CD4-positive, alpha-beta T cell treated with Interferon alpha-2 for 1 hour (primary cell): ENCODE data around the gene BLCAP.
"Not testable (repeated sequence)": the region's sequence is repeated elsewhere in the genome, so short reads cannot be mapped to it uniquely, and the experiment has no call there.

Experiments
- DNase-seq, 2 donors: peaks; one replicate each; pipeline ENCODE4 v3.0.0-alpha.2; 2020 to 2022

BLCAP gene

GRCh38 chr20:37513779-37514359 is 13.8 kb downstream of the BLCAP start:
- no peak for DNase-seq

DNA sequence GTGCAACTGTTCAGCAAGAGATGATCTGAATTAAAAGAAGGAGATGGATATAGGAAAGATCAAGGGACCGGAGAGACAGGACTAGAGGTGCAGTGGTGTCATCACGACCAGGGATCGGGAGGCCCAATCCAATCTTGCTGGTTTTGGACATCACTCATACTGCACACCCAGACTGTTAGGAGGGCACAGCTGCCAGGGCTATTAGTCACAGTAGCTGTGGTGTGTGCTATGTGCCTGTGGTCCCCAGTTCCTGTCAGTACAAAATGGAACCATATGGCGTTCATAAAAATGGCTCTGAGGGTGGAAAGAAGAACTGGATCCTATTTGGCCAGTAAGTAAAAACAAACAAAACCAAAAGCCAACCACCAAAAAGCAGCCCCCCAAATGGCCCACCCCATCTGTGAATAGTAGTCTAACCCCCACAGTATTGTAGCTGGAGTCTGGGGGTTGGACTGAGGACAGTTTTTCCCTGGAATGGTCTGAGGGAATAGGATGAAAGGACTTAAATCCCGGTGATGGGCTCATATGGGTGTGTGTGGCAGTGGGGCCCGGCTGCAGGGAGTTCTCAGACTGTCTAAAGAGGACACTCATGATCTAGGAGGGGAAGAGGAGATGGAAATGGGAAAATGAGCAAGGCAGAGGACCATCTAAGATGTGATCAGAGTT is 15.9 kb downstream of the BLCAP start:
- DNase-seq = no peak

DNA sequence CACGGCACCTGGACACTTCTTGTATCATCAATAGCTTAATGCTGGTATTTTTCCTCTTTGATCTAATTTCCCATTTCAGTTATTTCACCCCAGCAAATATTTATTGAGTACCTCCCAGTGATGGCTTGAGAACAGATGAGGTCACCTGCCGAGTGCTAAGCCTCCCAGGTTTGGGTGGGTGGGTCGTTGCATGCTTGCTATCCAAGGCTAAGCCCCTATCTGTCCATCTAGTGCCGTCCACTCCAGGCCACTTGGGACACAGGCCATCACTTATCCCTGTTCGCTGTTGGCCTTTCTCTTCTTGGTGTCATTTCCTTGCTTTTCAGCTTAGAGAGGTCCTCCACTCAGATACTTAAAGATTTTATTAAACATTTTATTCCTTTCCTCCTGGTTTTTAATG is 17.4 kb downstream of the BLCAP start:
- no peak for DNase-seq

GRCh38 chr20:37506152-37506725 is 21.4 kb downstream of the BLCAP start:
- no peak for DNase-seq

DNA sequence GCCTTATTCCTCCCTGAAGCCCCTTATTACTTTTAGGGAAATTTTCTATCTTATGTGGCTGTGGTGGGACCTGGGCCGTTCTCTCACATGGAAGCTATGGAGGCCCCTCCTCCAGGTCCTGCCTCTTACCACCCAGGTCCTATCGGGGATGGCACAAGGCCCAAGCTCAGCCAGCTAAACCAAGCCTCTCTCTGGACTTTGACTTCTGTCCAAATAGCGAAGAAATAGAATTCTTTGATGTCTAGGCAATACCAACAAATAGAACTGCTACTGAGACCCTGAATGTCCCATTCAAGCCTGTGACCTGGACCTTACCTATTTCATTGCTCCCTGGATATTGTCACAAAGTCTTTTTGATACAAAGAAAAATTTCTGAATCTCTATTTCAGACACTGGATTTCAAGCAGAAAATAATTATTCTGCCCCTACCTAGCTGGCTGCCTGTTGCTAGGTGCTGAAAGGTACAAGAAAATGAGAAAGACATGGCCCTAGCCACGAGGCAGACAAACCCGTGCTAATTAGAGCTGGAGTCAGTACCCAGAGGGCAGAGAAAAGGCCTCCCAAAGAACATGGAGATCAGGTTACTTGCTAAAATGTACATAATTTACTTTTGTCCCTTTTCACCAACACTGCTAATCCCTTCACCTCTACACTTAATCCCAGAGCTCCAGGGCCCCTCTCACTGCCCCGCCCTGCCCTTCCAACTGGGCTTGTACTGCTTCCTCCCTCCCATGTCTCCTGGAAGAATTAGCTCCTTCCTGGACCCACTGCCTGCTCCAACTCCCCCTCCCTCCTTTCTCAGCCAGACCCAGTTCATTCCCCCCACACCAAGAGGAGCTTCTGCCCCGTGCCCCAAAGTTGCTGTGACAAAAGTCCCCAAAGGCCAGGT is 22.2 kb downstream of the BLCAP start:
- no peak for DNase-seq

DNA sequence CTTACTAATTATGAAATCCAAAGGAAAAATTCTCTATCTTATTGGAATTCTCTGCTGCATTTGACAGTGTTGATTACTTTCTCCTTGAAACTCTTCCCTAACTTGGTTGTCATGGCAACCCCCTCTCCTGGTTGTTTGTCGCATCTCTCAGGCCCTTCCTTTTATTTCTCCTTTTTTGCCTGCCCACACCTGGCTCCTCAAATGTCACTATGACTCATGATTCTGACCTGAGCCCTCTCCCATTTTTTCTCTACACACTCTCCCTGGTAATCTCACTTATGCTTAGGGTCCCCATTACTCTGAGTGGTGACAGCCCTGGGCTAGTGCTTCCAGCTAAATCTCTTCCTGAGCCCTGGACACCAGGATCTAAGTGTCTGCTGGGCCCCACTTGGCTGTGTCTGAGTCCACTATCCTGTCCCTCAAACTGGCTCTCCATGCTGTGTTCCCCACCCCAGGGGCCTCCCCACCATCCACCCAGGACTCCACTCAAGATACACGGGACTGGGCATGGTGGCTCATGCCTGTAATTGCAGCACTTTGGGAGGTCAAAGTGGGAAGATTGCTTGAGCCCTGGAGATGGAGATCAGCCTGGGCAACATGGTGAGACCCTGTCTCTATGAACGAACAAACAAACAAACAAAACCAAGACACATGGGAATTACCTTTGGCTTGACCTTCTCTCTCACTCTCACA is 23.1 kb downstream of the BLCAP start:
- DNase-seq = no peak

- no peak for DNase-seq
Measured at GRCh38 chr20:37503256-37503927, 24.3 kb downstream of the BLCAP start.

GRCh38 chr20:37502654-37503053 is 25.0 kb downstream of the BLCAP start:
- no peak for DNase-seq

GRCh38 chr20:37501940-37502339 is 25.7 kb downstream of the BLCAP start:
- no peak for DNase-seq

DNA sequence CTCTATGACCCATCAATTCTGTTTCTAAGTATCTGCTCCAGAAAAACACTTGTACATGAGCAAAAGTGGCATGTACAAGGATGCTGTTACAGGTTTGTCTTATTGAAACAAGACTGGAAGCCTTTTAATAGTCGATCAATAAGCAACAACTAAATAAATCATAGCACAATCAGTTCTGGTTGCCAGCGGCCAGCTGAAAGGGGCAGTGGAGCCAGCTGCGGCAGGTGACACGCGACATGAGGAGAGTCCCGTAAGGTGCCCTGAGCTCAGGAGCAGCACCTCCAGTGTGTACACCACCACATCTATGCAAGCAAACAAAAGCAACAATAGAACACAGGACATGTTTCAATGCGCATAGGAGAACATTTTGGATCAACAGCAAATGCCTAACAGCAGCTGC is 27.4 kb downstream of the BLCAP start:
- no peak for DNase-seq

- no peak for DNase-seq
Measured at GRCh38 chr20:37498066-37498665, 29.5 kb downstream of the BLCAP start.

DNA sequence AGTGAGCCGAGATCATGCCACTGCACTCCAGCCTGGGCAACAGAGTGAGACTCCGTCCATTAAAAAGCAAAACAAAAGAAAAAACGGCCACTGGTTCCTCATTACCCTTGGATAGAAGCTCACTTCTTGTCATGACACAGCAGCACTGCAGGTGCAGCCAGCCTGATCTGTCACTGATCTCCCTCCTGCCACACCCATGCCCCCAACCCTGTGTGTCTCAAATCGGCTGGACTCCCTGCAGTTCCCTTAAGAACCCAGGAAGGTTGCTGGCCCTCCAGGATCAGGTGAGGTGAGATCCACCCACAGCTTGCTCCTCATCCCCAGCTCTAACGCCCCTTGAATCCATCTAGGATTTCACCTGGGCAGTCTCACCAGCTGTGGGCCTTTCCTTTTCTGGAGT is 32.9 kb downstream of the BLCAP start:
- DNase-seq = no peak

DNA sequence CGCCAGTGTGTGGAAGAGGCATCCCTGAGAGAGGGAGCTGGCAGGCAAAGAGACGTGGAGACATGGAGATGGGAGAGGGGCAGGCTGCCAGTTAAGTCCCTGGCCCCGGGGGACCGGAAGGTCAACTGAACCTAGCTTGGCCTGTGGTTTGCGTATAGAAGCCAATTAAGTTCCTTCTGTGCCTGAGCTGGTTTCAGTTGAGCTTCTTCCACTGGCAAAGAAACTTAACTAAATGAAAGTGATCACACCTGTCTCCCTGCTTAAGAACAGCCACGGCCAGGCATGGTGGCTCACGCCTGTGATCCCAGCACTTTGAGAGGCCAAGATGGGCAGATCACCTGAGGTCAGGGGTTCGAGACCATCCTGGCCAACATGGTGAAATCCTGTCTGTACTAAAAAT is 33.4 kb downstream of the BLCAP start:
- no peak for DNase-seq

GRCh38 chr20:37492945-37493344 is 34.7 kb downstream of the BLCAP start:
- no peak for DNase-seq

DNA sequence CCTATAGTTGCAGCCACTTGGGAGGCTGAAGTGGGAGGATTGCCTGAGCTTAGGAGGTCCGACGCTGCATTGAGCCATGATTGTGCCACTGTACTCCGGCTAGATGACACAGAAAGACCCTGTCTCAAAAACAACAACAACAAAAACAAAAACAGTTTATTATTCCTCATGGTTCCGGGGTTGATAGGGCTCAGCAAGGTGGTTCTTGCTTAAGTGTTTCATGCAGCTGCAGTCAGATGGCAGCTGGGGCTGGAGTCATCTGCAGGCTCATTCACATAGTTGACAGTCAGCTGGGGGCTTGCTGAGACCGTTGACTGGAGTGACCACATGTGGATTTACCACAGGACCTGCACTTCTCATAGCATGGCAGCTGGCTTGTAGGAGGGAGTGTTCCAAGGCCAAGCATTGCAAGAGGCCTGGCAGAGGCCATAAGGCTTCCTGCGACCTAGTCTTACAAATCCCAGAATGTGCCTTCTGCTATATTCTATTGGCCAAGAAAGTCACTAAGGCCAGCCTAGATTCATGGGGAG is 35.5 kb downstream of the BLCAP start:
- no peak for DNase-seq

GRCh38 chr20:37490663-37491350 is 36.9 kb downstream of the BLCAP start:
- DNase-seq = no peak

DNA sequence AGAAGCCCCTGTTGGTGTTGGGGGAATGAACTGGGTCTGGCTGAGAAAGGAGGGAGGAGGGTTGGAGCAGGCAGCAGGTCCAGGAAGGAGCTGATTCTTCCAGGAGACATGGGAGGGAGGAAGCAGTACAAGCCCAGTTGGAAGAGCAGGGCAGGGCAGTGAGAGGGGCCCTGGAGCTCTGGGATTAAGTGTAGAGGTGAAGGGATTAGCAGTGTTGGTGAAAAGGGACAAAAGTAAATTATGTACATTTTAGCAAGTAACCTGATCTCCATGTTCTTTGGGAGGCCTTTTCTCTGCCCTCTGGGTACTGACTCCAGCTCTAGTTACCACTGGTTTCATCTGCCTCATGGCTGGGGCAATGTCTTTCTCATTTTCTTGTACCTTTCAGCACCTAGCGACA is 41.5 kb downstream of the BLCAP start:
- DNase-seq = not testable (repeated sequence)

- DNase-seq = no peak
Measured at GRCh38 chr20:37484331-37484730, 43.3 kb downstream of the BLCAP start.

GRCh38 chr20:37481610-37482009 is 46.1 kb downstream of the BLCAP start:
- DNase-seq = no peak

- DNase-seq = no peak
Measured at GRCh38 chr20:37480919-37481318, 46.8 kb downstream of the BLCAP start.
